Mammary epithelial cell (primary cell): Measurements from ENCODE around the gene ADK.

Experiments used
- CTCF ChIP-seq, 2 donors: IDR thresholded peaks in 1 of 2; conservative IDR thresholded peaks in 1 of 2; 2 replicates each; pipeline ENCODE4 v1.5.1; 2011 to 2012; ENCODE audit warnings: inconsistent platforms in 2 of 2, low read length in 2 of 2, mild to moderate bottlenecking in 2 of 2, control low read depth in 1 of 2, low read depth in 1 of 2; ENCODE audit not compliant: insufficient read depth in 1 of 2; ENCODE audit errors: extremely low read depth in 1 of 2
- EZH2 ChIP-seq: IDR thresholded peaks from 2 replicates; pipeline ENCODE4 v1.6.1; 2012; ENCODE audit warnings: low read length, inconsistent platforms, borderline replicate concordance

GRCh38 chr10:74363727-74364126 is 212.7 kb downstream of the ADK start:
- TF ChIP-seq CTCF (conservative IDR thresholded peaks at IDR 0.05 in 1 of 2, IDR thresholded peaks at IDR 0.05 in 1 of 2; ENCODE audit: extremely low read depth in 1 of 2, insufficient read depth in 1 of 2, low read depth in 1 of 2, low read length in 2 of 2) (no peak), EZH2 (no peak)
